K562 (cell line): ENCODE data around the gene TXNRD2. TPM values are rescaled to one million over a fixed set of nuclear protein-coding genes. Genes with fewer than 3 reads are reported as not detected.
A peak's percentile ranks its signal among the peaks of the same experiment; 100 is the strongest.

Source experiments
- MXD1 ChIP-seq: fragments of 250-450 bp; sonication (Bioruptor Pico); IDR thresholded peaks from 2 replicates; pipeline ENCODE4 v1.8.0; 2021; ENCODE audit warnings: borderline replicate concordance, mild to moderate bottlenecking, moderate library complexity; ENCODE audit not compliant: poor library complexity, severe bottlenecking
- STAT6 ChIP-seq: sonication (generic); formaldehyde crosslinking; IDR thresholded peaks from 2 replicates; pipeline ENCODE4 v1.8.1; 2023; ENCODE audit warnings: mild to moderate bottlenecking, missing genetic modification reagents
- polyA plus RNA-seq, 8 experiments: library from polyadenylated mRNA; depleted of rRNA in 4 of 8; stranded (reverse) in 5 of 8; unstranded in 3 of 8; fragments of >200 nt; fragmentation: Nextera tagmentation in 2 of 8; fragmentation: Illumina TruSeq in 1 of 8; extraction: Ambion mirVana in 2 of 8; extraction: Trizol in 1 of 8; gene quantifications; 2 replicates each; pipeline versions ENCODE4 v1.2.1 to v1.2.3, GENCODE V29; 2011 to 2014; ENCODE audit warnings: inconsistent platforms in 1 of 8, missing spikeins in 1 of 8
- total RNA-seq, 7 experiments: library from RNA; depleted of rRNA in 6 of 7; stranded (reverse); fragments of >200 nt in 6 of 7; fragmentation: Illumina TruSeq in 2 of 7; extraction: Trizol in 2 of 7; gene quantifications; 2 replicates each; pipeline versions ENCODE4 v1.2.1 to v1.2.3, GENCODE V29; 2011 to 2021; ENCODE audit warnings: low replicate concordance in 1 of 7
- TF ChIP-seq, protein P1 (sequence below): sonication (generic); formaldehyde crosslinking; IDR thresholded peaks from 2 replicates; pipeline ENCODE4 v1.8.0; 2022; ENCODE audit warnings: mild to moderate bottlenecking, missing genetic modification reagents, borderline replicate concordance

The TXNRD2 gene
- total and polyA plus RNA-seq, 9 of the 15 experiments (the other 6 are each of a cell fraction or from before 2014, with no cell fraction given): 3.3 to 80.2 (median 49.4) TPM

DNA sequence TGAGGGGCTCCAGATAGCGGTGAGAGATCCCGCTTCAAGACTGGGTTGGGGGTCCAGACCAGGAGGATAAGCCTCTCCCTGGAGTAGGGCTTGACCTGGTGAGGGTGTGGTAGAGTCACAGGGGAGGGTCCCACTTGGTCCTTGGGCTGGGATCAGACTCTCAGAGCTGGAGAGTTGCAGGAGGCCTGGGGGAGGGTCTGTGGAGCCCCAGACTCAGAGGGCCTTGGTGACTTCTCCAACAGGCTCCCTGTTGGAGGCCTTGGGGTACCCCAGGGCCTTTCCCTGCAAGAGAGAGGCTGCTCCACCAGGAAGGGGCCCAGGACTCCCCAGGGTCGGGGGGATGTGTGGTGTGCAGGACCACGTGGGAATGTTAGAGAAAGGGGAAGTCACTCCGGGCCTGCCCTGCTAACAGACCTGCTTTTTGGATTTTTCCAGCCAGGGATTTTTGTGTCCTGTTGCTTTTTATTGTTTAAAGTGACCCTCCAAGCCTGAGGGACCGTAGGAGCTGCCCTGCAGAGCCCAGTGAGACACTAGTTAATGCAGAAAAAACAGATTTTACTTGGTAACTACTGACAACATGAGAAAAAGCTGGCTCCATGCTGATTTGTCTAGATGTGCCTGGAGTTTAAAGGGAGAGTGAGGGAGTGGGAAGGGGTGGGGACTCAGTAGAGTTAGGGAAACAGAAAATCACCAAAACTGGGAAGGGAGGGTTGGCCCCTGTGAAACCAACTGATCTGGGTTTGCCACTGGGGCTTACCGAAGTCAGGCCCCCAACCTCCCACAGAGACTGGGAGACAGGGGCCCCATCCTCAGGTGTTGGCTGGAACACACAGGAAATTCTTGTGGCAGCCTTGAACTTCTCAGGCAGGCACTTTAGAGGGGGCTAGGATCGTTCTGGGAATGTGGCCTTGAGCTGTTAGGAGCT, 801 bp upstream of the TXNRD2 start (continued):
- TF ChIP-seq, protein P1, sequence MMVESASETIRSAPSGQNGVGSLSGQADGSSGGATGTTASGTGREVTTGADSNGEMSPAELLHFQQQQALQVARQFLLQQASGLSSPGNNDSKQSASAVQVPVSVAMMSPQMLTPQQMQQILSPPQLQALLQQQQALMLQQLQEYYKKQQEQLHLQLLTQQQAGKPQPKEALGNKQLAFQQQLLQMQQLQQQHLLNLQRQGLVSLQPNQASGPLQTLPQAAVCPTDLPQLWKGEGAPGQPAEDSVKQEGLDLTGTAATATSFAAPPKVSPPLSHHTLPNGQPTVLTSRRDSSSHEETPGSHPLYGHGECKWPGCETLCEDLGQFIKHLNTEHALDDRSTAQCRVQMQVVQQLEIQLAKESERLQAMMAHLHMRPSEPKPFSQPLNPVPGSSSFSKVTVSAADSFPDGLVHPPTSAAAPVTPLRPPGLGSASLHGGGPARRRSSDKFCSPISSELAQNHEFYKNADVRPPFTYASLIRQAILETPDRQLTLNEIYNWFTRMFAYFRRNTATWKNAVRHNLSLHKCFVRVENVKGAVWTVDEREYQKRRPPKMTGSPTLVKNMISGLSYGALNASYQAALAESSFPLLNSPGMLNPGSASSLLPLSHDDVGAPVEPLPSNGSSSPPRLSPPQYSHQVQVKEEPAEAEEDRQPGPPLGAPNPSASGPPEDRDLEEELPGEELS (CRISPR knock-in tag): no peak
- peak; percentile 61; the same call in 1 of the 2 replicates for TF ChIP-seq STAT6 (CRISPR knock-in tag)
- TF ChIP-seq MXD1 (CRISPR knock-in tag): peak; percentile 92
